WTC11 (cell line): Measurements from ENCODE around the gene HLA-C. TPM values are rescaled to one million over a fixed set of nuclear protein-coding genes. Genes with fewer than 3 reads are reported as not detected.

ENCODE experiments used
- ATAC-seq: fragments of 200-7000 bp; cut with Tn5 transposase; 2 replicates; pipeline ENCODE4 v1.10.0; 2021; ENCODE audit warnings: mild to moderate bottlenecking, moderate library complexity
- CTCF ChIA-PET: fragments of 300-600 bp; sonication (Branson Sonifier 250); formaldehyde crosslinking; loops from one replicate; lab custom pipeline; 2021; ENCODE audit warnings: antibody characterized with exemption; lab: Charles Lee
- POLR2A ChIA-PET: fragments of 350-600 bp; sonication (Branson Sonifier 250); formaldehyde crosslinking; loops from one replicate; lab custom pipeline; 2021; ENCODE audit warnings: antibody characterized with exemption; lab: Charles Lee
- DNase-seq: peaks from one replicate; pipeline ENCODE4 v3.0.0; 2021; ENCODE audit warnings: low spot score
- H3K27ac Mint-ChIP-seq: 2 replicates; pipeline ENCODE4 v1.8.0; 2021; ENCODE audit warnings: mixed read lengths
- H3K27me3 Mint-ChIP-seq: 2 replicates; pipeline ENCODE4 v1.8.0; 2021; ENCODE audit warnings: low read depth, mild to moderate bottlenecking, moderate library complexity, mixed read lengths
- H3K36me3 Mint-ChIP-seq: 2 replicates; pipeline ENCODE4 v1.8.0; 2021; ENCODE audit warnings: mixed read lengths
- H3K4me1 Mint-ChIP-seq: 2 replicates; pipeline ENCODE4 v1.8.0; 2022; ENCODE audit warnings: mixed read lengths
- H3K4me3 Mint-ChIP-seq: 2 replicates; pipeline ENCODE4 v1.8.0; 2021; ENCODE audit warnings: mild to moderate bottlenecking, moderate library complexity, mixed read lengths
- H3K9me3 Mint-ChIP-seq: 2 replicates; pipeline ENCODE4 v1.8.0; 2021; ENCODE audit warnings: mixed read lengths
- KAT7 ChIP-seq: sonication (generic); formaldehyde crosslinking; IDR thresholded peaks from 2 replicates; pipeline ENCODE4 v1.8.1; 2023; ENCODE audit warnings: missing genetic modification reagents, mild to moderate bottlenecking, borderline replicate concordance
- MXD4 ChIP-seq: fragments of 250-450 bp; sonication (Bioruptor Pico); IDR thresholded peaks from 2 replicates; pipeline ENCODE4 v1.8.0; 2021; ENCODE audit warnings: mild to moderate bottlenecking, moderate library complexity, borderline replicate concordance
- ZNF138 ChIP-seq: sonication (generic); formaldehyde crosslinking; conservative IDR thresholded peaks from 2 replicates; pipeline ENCODE4 v1.8.1; 2022; ENCODE audit warnings: mild to moderate bottlenecking, moderate library complexity, missing genetic modification reagents
- total RNA-seq: library from RNA; stranded (reverse); gene quantifications from 3 replicates; pipeline ENCODE4 v1.2.3, GENCODE V29; 2021
- TF ChIP-seq, protein P1 (sequence below): sonication (generic); formaldehyde crosslinking; IDR thresholded peaks from 2 replicates; pipeline ENCODE4 v1.8.0; 2022; ENCODE audit warnings: missing genetic modification reagents
- TF ChIP-seq, protein P2 (sequence below): fragments of 250-450 bp; sonication (Bioruptor Pico); IDR thresholded peaks from 2 replicates; pipeline ENCODE4 v2.1.2; 2022; ENCODE audit warnings: mild to moderate bottlenecking, moderate library complexity
- TF ChIP-seq, protein P3 (sequence below): sonication (generic); formaldehyde crosslinking; IDR thresholded peaks from 2 replicates; pipeline ENCODE4 v1.8.1; 2023; ENCODE audit warnings: mild to moderate bottlenecking, missing genetic modification reagents, moderate library complexity
- TF ChIP-seq, protein P4 (sequence below): sonication (generic); formaldehyde crosslinking; IDR thresholded peaks from 2 replicates; pipeline ENCODE4 v1.8.0; 2022; ENCODE audit warnings: mild to moderate bottlenecking, missing genetic modification reagents
- TF ChIP-seq, protein P5 (sequence below): fragments of 200-600 bp; IDR thresholded peaks from 2 replicates; pipeline ENCODE4 v1.8.0; 2022; ENCODE audit warnings: antibody characterized with exemption
- TF ChIP-seq, protein P6 (sequence below): sonication (generic); formaldehyde crosslinking; IDR thresholded peaks from 2 replicates; pipeline ENCODE4 v1.8.0; 2022; ENCODE audit warnings: mild to moderate bottlenecking, missing genetic modification reagents
- TF ChIP-seq, protein P7 (sequence below): sonication (generic); formaldehyde crosslinking; conservative IDR thresholded peaks from 2 replicates; pipeline ENCODE4 v1.8.1; 2022; ENCODE audit warnings: mild to moderate bottlenecking, missing genetic modification reagents
- TF ChIP-seq, protein P8 (sequence below): sonication (generic); formaldehyde crosslinking; IDR thresholded peaks from 2 replicates; pipeline ENCODE4 v1.8.1; 2022; ENCODE audit warnings: mild to moderate bottlenecking, moderate library complexity, missing genetic modification reagents
- TF ChIP-seq, protein P9 (sequence below): sonication (generic); formaldehyde crosslinking; IDR thresholded peaks from 2 replicates; pipeline ENCODE4 v1.8.1; 2022; ENCODE audit warnings: low read depth, mild to moderate bottlenecking, moderate library complexity, missing genetic modification reagents, borderline replicate concordance
- TF ChIP-seq, protein P10 (sequence below): sonication (generic); formaldehyde crosslinking; IDR thresholded peaks from 2 replicates; pipeline ENCODE4 v1.8.0; 2023; ENCODE audit warnings: mild to moderate bottlenecking, missing genetic modification reagents
- TF ChIP-seq, protein P11 (sequence below): sonication (generic); formaldehyde crosslinking; IDR thresholded peaks from 2 replicates; pipeline ENCODE4 v1.8.1; 2023; ENCODE audit warnings: mild to moderate bottlenecking, missing genetic modification reagents, borderline replicate concordance

The HLA-C gene
- total RNA-seq, 1 experiment from 2014 or later: 82.9 TPM

DNA sequence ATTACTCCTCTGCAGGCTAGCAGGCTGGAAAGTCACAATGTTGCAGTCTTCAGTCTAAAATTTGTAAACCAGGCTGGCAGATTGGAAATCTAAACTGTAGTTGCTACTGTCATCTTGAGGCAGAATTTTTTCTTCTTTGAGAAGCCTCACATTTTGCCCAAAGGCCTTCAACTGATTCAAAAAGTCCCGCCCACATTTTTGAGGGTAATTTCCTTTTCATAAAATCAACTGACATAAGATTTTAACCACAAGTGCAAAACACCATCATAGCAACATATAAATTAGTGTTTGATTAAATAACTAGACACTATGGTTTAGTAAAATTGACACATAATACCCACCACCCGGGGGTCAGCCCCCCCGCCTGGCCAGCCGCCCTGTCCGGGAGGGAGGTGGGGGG lies 28.4 kb downstream of the HLA-C start:
- TF ChIP-seq, protein P1, sequence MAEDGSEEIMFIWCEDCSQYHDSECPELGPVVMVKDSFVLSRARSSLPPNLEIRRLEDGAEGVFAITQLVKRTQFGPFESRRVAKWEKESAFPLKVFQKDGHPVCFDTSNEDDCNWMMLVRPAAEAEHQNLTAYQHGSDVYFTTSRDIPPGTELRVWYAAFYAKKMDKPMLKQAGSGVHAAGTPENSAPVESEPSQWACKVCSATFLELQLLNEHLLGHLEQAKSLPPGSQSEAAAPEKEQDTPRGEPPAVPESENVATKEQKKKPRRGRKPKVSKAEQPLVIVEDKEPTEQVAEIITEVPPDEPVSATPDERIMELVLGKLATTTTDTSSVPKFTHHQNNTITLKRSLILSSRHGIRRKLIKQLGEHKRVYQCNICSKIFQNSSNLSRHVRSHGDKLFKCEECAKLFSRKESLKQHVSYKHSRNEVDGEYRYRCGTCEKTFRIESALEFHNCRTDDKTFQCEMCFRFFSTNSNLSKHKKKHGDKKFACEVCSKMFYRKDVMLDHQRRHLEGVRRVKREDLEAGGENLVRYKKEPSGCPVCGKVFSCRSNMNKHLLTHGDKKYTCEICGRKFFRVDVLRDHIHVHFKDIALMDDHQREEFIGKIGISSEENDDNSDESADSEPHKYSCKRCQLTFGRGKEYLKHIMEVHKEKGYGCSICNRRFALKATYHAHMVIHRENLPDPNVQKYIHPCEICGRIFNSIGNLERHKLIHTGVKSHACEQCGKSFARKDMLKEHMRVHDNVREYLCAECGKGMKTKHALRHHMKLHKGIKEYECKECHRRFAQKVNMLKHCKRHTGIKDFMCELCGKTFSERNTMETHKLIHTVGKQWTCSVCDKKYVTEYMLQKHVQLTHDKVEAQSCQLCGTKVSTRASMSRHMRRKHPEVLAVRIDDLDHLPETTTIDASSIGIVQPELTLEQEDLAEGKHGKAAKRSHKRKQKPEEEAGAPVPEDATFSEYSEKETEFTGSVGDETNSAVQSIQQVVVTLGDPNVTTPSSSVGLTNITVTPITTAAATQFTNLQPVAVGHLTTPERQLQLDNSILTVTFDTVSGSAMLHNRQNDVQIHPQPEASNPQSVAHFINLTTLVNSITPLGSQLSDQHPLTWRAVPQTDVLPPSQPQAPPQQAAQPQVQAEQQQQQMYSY (CRISPR knock-in tag): no peak
- no peak for TF ChIP-seq MXD4 (CRISPR knock-in tag)
- TF ChIP-seq, protein P2, sequence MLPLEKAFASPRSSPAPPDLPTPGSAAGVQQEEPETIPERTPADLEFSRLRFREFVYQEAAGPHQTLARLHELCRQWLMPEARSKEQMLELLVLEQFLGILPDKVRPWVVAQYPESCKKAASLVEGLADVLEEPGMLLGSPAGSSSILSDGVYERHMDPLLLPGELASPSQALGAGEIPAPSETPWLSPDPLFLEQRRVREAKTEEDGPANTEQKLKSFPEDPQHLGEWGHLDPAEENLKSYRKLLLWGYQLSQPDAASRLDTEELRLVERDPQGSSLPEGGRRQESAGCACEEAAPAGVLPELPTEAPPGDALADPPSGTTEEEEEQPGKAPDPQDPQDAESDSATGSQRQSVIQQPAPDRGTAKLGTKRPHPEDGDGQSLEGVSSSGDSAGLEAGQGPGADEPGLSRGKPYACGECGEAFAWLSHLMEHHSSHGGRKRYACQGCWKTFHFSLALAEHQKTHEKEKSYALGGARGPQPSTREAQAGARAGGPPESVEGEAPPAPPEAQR (CRISPR knock-in tag): no peak
- TF ChIP-seq ZNF138 (CRISPR knock-in tag): no peak
- TF ChIP-seq, protein P3, sequence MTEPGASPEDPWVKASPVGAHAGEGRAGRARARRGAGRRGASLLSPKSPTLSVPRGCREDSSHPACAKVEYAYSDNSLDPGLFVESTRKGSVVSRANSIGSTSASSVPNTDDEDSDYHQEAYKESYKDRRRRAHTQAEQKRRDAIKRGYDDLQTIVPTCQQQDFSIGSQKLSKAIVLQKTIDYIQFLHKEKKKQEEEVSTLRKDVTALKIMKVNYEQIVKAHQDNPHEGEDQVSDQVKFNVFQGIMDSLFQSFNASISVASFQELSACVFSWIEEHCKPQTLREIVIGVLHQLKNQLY (CRISPR knock-in tag): no peak
- TF ChIP-seq, protein P4, sequence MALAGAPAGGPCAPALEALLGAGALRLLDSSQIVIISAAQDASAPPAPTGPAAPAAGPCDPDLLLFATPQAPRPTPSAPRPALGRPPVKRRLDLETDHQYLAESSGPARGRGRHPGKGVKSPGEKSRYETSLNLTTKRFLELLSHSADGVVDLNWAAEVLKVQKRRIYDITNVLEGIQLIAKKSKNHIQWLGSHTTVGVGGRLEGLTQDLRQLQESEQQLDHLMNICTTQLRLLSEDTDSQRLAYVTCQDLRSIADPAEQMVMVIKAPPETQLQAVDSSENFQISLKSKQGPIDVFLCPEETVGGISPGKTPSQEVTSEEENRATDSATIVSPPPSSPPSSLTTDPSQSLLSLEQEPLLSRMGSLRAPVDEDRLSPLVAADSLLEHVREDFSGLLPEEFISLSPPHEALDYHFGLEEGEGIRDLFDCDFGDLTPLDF: no peak
- TF ChIP-seq, protein P5, sequence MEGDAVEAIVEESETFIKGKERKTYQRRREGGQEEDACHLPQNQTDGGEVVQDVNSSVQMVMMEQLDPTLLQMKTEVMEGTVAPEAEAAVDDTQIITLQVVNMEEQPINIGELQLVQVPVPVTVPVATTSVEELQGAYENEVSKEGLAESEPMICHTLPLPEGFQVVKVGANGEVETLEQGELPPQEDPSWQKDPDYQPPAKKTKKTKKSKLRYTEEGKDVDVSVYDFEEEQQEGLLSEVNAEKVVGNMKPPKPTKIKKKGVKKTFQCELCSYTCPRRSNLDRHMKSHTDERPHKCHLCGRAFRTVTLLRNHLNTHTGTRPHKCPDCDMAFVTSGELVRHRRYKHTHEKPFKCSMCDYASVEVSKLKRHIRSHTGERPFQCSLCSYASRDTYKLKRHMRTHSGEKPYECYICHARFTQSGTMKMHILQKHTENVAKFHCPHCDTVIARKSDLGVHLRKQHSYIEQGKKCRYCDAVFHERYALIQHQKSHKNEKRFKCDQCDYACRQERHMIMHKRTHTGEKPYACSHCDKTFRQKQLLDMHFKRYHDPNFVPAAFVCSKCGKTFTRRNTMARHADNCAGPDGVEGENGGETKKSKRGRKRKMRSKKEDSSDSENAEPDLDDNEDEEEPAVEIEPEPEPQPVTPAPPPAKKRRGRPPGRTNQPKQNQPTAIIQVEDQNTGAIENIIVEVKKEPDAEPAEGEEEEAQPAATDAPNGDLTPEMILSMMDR: no peak
- TF ChIP-seq, protein P6, sequence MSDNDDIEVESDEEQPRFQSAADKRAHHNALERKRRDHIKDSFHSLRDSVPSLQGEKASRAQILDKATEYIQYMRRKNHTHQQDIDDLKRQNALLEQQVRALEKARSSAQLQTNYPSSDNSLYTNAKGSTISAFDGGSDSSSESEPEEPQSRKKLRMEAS: no peak
- TF ChIP-seq, protein P7, sequence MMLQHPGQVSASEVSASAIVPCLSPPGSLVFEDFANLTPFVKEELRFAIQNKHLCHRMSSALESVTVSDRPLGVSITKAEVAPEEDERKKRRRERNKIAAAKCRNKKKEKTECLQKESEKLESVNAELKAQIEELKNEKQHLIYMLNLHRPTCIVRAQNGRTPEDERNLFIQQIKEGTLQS: no peak
- TF ChIP-seq, protein P8, sequence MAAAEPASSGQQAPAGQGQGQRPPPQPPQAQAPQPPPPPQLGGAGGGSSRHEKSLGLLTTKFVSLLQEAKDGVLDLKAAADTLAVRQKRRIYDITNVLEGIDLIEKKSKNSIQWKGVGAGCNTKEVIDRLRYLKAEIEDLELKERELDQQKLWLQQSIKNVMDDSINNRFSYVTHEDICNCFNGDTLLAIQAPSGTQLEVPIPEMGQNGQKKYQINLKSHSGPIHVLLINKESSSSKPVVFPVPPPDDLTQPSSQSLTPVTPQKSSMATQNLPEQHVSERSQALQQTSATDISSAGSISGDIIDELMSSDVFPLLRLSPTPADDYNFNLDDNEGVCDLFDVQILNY: no peak
- no peak for TF ChIP-seq KAT7 (CRISPR knock-in tag)
- TF ChIP-seq, protein P9, sequence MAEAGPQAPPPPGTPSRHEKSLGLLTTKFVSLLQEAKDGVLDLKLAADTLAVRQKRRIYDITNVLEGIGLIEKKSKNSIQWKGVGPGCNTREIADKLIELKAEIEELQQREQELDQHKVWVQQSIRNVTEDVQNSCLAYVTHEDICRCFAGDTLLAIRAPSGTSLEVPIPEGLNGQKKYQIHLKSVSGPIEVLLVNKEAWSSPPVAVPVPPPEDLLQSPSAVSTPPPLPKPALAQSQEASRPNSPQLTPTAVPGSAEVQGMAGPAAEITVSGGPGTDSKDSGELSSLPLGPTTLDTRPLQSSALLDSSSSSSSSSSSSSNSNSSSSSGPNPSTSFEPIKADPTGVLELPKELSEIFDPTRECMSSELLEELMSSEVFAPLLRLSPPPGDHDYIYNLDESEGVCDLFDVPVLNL (CRISPR knock-in tag): no peak
- TF ChIP-seq, protein P10, sequence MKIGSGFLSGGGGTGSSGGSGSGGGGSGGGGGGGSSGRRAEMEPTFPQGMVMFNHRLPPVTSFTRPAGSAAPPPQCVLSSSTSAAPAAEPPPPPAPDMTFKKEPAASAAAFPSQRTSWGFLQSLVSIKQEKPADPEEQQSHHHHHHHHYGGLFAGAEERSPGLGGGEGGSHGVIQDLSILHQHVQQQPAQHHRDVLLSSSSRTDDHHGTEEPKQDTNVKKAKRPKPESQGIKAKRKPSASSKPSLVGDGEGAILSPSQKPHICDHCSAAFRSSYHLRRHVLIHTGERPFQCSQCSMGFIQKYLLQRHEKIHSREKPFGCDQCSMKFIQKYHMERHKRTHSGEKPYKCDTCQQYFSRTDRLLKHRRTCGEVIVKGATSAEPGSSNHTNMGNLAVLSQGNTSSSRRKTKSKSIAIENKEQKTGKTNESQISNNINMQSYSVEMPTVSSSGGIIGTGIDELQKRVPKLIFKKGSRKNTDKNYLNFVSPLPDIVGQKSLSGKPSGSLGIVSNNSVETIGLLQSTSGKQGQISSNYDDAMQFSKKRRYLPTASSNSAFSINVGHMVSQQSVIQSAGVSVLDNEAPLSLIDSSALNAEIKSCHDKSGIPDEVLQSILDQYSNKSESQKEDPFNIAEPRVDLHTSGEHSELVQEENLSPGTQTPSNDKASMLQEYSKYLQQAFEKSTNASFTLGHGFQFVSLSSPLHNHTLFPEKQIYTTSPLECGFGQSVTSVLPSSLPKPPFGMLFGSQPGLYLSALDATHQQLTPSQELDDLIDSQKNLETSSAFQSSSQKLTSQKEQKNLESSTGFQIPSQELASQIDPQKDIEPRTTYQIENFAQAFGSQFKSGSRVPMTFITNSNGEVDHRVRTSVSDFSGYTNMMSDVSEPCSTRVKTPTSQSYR: no peak
- TF ChIP-seq, protein P11, sequence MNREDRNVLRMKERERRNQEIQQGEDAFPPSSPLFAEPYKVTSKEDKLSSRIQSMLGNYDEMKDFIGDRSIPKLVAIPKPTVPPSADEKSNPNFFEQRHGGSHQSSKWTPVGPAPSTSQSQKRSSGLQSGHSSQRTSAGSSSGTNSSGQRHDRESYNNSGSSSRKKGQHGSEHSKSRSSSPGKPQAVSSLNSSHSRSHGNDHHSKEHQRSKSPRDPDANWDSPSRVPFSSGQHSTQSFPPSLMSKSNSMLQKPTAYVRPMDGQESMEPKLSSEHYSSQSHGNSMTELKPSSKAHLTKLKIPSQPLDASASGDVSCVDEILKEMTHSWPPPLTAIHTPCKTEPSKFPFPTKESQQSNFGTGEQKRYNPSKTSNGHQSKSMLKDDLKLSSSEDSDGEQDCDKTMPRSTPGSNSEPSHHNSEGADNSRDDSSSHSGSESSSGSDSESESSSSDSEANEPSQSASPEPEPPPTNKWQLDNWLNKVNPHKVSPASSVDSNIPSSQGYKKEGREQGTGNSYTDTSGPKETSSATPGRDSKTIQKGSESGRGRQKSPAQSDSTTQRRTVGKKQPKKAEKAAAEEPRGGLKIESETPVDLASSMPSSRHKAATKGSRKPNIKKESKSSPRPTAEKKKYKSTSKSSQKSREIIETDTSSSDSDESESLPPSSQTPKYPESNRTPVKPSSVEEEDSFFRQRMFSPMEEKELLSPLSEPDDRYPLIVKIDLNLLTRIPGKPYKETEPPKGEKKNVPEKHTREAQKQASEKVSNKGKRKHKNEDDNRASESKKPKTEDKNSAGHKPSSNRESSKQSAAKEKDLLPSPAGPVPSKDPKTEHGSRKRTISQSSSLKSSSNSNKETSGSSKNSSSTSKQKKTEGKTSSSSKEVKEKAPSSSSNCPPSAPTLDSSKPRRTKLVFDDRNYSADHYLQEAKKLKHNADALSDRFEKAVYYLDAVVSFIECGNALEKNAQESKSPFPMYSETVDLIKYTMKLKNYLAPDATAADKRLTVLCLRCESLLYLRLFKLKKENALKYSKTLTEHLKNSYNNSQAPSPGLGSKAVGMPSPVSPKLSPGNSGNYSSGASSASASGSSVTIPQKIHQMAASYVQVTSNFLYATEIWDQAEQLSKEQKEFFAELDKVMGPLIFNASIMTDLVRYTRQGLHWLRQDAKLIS (CRISPR knock-in tag): no peak
- TF ChIP-seq, all 79 proteins: peak for 0
- H3K36me3 Mint-ChIP-seq: peaks cover 13% of the 10 kb centered on the region
- peaks cover 11% of the 10 kb centered on the region for H3K4me1 Mint-ChIP-seq
- no peak for ATAC-seq
- DNase-seq: no peak
- CTCF ChIA-PET: no interaction called here
- peaks cover 21% of the 10 kb centered on the region for H3K9me3 Mint-ChIP-seq
- H3K27ac Mint-ChIP-seq: no peak overlapping the region
- no peak overlapping the region for H3K4me3 Mint-ChIP-seq
- peaks cover 18% of the 10 kb centered on the region for H3K27me3 Mint-ChIP-seq
- POLR2A ChIA-PET: no interaction called here
